ENCODE results near the gene ACTL8.

ACTL8 gene

DNA sequence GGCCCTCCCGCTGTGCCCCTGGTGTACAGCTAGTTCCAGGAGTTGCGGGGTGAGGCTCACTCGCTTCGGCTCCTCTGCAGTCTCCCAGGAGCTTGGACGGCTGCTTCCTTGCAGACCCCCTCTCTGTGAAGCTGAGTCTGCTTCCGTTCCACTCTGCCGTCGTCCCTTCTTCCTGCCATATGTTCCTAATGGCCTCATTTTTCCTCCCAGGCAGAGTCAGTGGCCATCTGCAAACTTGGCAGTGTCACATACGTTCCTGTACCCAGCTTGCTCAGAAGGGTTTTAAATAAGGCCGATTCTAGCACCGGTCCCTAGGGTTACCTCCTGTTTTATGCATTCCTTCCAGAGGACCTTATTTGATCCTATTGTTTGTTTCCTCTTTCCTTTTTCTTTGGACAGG, 21.3 kb downstream of the ACTL8 start:
- Histone ChIP-seq H3K9me3 (ENCODE audit: insufficient read depth, low read length) (no peaks in the 10 kb centered on the region), H3K79me2 (ENCODE audit: low read length) (no peaks in the 10 kb centered on the region), H3K27me3 (ENCODE audit: low read depth, low read length) (no peaks in the 10 kb centered on the region), H3K4me1 (ENCODE audit: low read length) (no peaks in the 10 kb centered on the region), H4K20me1 (ENCODE audit: insufficient read depth, low read length) (no peaks in the 10 kb centered on the region), H3K4me3 (ENCODE audit: low read length) (no peak overlapping the region), H2AFZ (ENCODE audit: low read depth, low read length) (no peak overlapping the region), H3K4me2 (ENCODE audit: low read length) (no peak overlapping the region), H3K27ac (ENCODE audit: low read length) (no peak overlapping the region), H3K9ac (ENCODE audit: low read length) (no peak overlapping the region), H3K36me3 (replicated peaks; ENCODE audit: low read depth, low read length) (no peaks in the 10 kb centered on the region)
- TF ChIP-seq EZH2phosphoT487 (IDR thresholded peaks at IDR 0.05; ENCODE audit: low read depth), result no peak
- TF ChIP-seq, protein P1, sequence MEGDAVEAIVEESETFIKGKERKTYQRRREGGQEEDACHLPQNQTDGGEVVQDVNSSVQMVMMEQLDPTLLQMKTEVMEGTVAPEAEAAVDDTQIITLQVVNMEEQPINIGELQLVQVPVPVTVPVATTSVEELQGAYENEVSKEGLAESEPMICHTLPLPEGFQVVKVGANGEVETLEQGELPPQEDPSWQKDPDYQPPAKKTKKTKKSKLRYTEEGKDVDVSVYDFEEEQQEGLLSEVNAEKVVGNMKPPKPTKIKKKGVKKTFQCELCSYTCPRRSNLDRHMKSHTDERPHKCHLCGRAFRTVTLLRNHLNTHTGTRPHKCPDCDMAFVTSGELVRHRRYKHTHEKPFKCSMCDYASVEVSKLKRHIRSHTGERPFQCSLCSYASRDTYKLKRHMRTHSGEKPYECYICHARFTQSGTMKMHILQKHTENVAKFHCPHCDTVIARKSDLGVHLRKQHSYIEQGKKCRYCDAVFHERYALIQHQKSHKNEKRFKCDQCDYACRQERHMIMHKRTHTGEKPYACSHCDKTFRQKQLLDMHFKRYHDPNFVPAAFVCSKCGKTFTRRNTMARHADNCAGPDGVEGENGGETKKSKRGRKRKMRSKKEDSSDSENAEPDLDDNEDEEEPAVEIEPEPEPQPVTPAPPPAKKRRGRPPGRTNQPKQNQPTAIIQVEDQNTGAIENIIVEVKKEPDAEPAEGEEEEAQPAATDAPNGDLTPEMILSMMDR (IDR thresholded peaks at IDR 0.05; ENCODE audit: low read depth, low read length), result no peak

DNA sequence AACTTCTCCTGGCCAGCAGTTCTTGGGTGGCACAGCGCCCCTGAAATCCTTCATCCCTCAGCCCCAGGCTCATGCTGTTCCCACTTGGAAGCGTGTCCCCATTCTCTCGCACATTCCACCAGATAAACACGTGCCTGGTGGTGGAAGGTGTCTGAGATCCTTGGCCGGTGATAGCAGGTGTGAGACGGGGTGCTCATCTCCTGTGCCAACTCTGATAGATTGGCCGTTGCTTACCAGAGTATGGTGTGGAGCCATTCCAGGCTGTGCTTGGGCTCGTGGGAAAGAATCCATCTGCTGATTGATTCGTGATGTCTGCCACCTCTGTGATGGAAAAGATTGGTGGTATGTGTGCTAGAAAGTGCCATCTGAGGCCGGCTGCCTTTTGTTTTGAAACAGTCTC, 22.2 kb downstream of the ACTL8 start:
- Histone ChIP-seq H3K9ac (ENCODE audit: low read length) (no peak overlapping the region), H3K27ac (ENCODE audit: low read length) (no peak overlapping the region), H3K4me1 (ENCODE audit: low read length) (no peaks in the 10 kb centered on the region), H4K20me1 (ENCODE audit: insufficient read depth, low read length) (no peaks in the 10 kb centered on the region), H3K4me2 (ENCODE audit: low read length) (no peak overlapping the region), H3K9me3 (ENCODE audit: insufficient read depth, low read length) (no peaks in the 10 kb centered on the region), H3K79me2 (ENCODE audit: low read length) (no peaks in the 10 kb centered on the region), H3K36me3 (replicated peaks; ENCODE audit: low read depth, low read length) (no peaks in the 10 kb centered on the region), H3K27me3 (ENCODE audit: low read depth, low read length) (no peaks in the 10 kb centered on the region), H3K4me3 (ENCODE audit: low read length) (no peak overlapping the region), H2AFZ (ENCODE audit: low read depth, low read length) (no peak overlapping the region)
- no peak for TF ChIP-seq EZH2phosphoT487 (IDR thresholded peaks at IDR 0.05; ENCODE audit: low read depth)
- TF ChIP-seq, protein P1 (IDR thresholded peaks at IDR 0.05; ENCODE audit: low read depth, low read length), result no peak

DNA sequence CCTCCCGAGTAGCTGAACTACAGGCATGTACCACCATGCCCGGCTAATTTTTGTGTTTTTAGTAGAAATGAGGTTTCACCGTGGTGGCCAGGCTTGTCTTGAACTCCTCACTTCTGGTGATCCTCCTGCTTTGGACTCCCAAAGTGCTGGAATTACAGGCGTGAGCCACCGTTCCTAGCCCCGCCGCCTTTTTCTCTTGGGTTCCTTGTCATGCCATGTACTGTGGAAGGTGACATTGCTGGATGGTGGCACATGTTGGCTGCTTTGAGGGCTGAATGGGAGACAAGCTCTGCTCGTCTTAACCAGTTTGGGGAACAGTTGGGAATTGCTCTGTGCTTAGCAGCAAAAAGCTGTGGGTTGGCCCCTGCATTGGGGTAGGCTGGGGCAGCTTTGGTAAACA, 22.7 kb downstream of the ACTL8 start:
- H3K27me3 ChIP-seq (ENCODE audit: low read depth, low read length), result no peaks in the 10 kb centered on the region
- no peak overlapping the region for H3K4me2 ChIP-seq (ENCODE audit: low read length)
- no peaks in the 10 kb centered on the region for H3K9me3 ChIP-seq (ENCODE audit: insufficient read depth, low read length)
- H3K27ac ChIP-seq (ENCODE audit: low read length), result no peak overlapping the region
- H3K36me3 ChIP-seq (replicated peaks; ENCODE audit: low read depth, low read length), result no peaks in the 10 kb centered on the region
- TF ChIP-seq, protein P1 (IDR thresholded peaks at IDR 0.05; ENCODE audit: low read depth, low read length), result no peak
- TF ChIP-seq EZH2phosphoT487 (IDR thresholded peaks at IDR 0.05; ENCODE audit: low read depth), result no peak
- H3K79me2 ChIP-seq (ENCODE audit: low read length), result no peaks in the 10 kb centered on the region
- H4K20me1 ChIP-seq (ENCODE audit: insufficient read depth, low read length), result no peaks in the 10 kb centered on the region
- no peaks in the 10 kb centered on the region for H3K4me1 ChIP-seq (ENCODE audit: low read length)
- H3K4me3 ChIP-seq (ENCODE audit: low read length), result no peak overlapping the region
- no peak overlapping the region for H2AFZ ChIP-seq (ENCODE audit: low read depth, low read length)
- H3K9ac ChIP-seq (ENCODE audit: low read length), result no peak overlapping the region

DNA sequence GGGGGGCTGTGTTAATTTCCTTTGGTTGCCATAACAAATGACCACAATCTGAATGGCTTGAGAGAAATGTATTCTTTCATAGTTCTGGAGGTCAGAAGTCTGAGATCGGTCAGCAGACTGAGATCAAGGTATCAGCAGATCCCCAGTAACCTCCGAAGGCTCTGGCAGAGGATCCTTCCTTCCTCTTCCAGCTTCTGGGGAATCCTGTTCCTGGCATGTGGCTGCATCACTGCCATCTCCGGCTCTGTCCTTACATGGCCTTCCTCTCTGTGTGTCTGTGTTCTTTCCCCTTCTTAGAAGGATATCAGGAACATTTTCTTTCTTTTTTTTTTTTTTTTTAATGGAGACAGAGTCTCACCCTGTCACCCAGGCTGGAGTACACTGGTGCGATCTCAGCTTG, 25.8 kb downstream of the ACTL8 start:
- Histone ChIP-seq H3K79me2 (ENCODE audit: low read length) (no peaks in the 10 kb centered on the region), H2AFZ (ENCODE audit: low read depth, low read length) (no peak overlapping the region), H3K9ac (ENCODE audit: low read length) (no peak overlapping the region), H3K9me3 (ENCODE audit: insufficient read depth, low read length) (no peaks in the 10 kb centered on the region), H4K20me1 (ENCODE audit: insufficient read depth, low read length) (no peaks in the 10 kb centered on the region), H3K27ac (ENCODE audit: low read length) (no peak overlapping the region), H3K27me3 (ENCODE audit: low read depth, low read length) (0 out of 2 replicates have a peak, but pooled peaks cover 2% of the 10 kb centered on the region), H3K4me1 (ENCODE audit: low read length) (no peaks in the 10 kb centered on the region), H3K4me2 (ENCODE audit: low read length) (no peak overlapping the region), H3K4me3 (ENCODE audit: low read length) (no peak overlapping the region), H3K36me3 (replicated peaks; ENCODE audit: low read depth, low read length) (no peaks in the 10 kb centered on the region)
- TF ChIP-seq, protein P1 (IDR thresholded peaks at IDR 0.05; ENCODE audit: low read depth, low read length), result no peak
- no peak for TF ChIP-seq EZH2phosphoT487 (IDR thresholded peaks at IDR 0.05; ENCODE audit: low read depth)
